Smooth muscle cell (in vitro differentiated cells): ENCODE data around the gene GPR160. TPM values are rescaled to one million over a fixed set of nuclear protein-coding genes. Genes with fewer than 3 reads are reported as not detected.

Experiments used
- DNase-seq: peaks from one replicate; lab custom pipeline; 2025; ENCODE audit not compliant: unreplicated experiment; lab: John Stamatoyannopoulos, UW
- H2AFZ ChIP-seq: fragments of 200-600 bp; sonication (generic); 2 replicates; pipeline ENCODE4 v1.6.0; 2016; ENCODE audit warnings: antibody characterized with exemption, low read depth, mild to moderate bottlenecking
- H3F3A ChIP-seq: fragments of 200-600 bp; sonication (generic); 2 replicates; pipeline ENCODE4 v1.6.0; 2017; ENCODE audit warnings: antibody characterized with exemption, low read depth
- H3K27ac ChIP-seq: fragments of 200-600 bp; sonication (generic); 2 replicates; pipeline ENCODE4 v1.5.1; 2016; ENCODE audit warnings: low read depth, mild to moderate bottlenecking
- H3K27me3 ChIP-seq: fragments of 200-600 bp; sonication (generic); 2 replicates; pipeline ENCODE4 v1.6.1; 2016; ENCODE audit warnings: low read depth, mild to moderate bottlenecking
- H3K36me3 ChIP-seq: fragments of 200-600 bp; sonication (generic); 2 replicates; pipeline ENCODE4 v1.5.1; 2016; ENCODE audit warnings: low read depth
- H3K4me1 ChIP-seq: fragments of 200-600 bp; sonication (generic); 2 replicates; pipeline ENCODE4 v1.5.1; 2016; ENCODE audit warnings: low read depth
- H3K4me2 ChIP-seq: fragments of 200-600 bp; sonication (generic); 2 replicates; pipeline ENCODE4 v1.6.0; 2016; ENCODE audit warnings: mild to moderate bottlenecking
- H3K4me3 ChIP-seq: fragments of 200-600 bp; sonication (generic); 2 replicates; pipeline ENCODE4 v1.5.1; 2016; ENCODE audit warnings: mild to moderate bottlenecking
- H3K79me2 ChIP-seq: fragments of 200-600 bp; sonication (generic); 2 replicates; pipeline ENCODE4 v1.6.0; 2016; ENCODE audit warnings: low read depth, mild to moderate bottlenecking
- H3K9ac ChIP-seq: fragments of 200-600 bp; sonication (generic); 2 replicates; pipeline ENCODE4 v1.6.0; 2016; ENCODE audit warnings: low read depth
- H3K9me3 ChIP-seq: fragments of 200-600 bp; sonication (generic); replicated peaks from 2 replicates; pipeline ENCODE4 v1.5.1; 2016; ENCODE audit warnings: low read depth
- H4K20me1 ChIP-seq: fragments of 200-600 bp; sonication (generic); 2 replicates; pipeline ENCODE4 v1.6.0; 2016; ENCODE audit warnings: low read depth
- WGBS: methylation state at CpG from one replicate; pipeline ENCODE4 v1.1.7; 2016; ENCODE audit warnings: low lambda C conversion rate; 5-methylcytosine and 5-hydroxymethylcytosine counted together
- polyA plus RNA-seq: library from polyadenylated mRNA; unstranded; fragments of >200 nt; fragmentation: Nextera tagmentation; extraction: Ambion mirVana; gene quantifications from 2 replicates; pipeline ENCODE4 v1.2.1, GENCODE V29; 2016
- total RNA-seq: library from RNA; depleted of rRNA; stranded (reverse); fragments of >200 nt; gene quantifications from 2 replicates; pipeline ENCODE4 v1.2.3, GENCODE V29; 2014
- TF ChIP-seq, protein P1 (sequence below): fragments of 200-600 bp; sonication (generic); IDR thresholded peaks from 2 replicates; pipeline ENCODE4 v1.5.1; 2017; ENCODE audit warnings: borderline replicate concordance, mild to moderate bottlenecking, antibody characterized with exemption; ENCODE audit not compliant: insufficient read depth, poor library complexity, severe bottlenecking

GPR160 gene, protein sequence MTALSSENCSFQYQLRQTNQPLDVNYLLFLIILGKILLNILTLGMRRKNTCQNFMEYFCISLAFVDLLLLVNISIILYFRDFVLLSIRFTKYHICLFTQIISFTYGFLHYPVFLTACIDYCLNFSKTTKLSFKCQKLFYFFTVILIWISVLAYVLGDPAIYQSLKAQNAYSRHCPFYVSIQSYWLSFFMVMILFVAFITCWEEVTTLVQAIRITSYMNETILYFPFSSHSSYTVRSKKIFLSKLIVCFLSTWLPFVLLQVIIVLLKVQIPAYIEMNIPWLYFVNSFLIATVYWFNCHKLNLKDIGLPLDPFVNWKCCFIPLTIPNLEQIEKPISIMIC
- total RNA-seq (2.3 TPM in 1 of 2 replicates, not detected in the other), polyA plus RNA-seq (0.83 TPM in 1 of 2 replicates, not detected in the other)

- H3F3A ChIP-seq: no peaks in the 10 kb centered on the region
- no peaks in the 10 kb centered on the region for H3K36me3 ChIP-seq
- WGBS: 7% methylated on average over 65 of the region's 78 CpGs
- peak within 1 kb of the TSS; percentile 62 for H2AFZ ChIP-seq
- H3K4me1 ChIP-seq: peaks cover 19% of the 10 kb centered on the region
- no peak within 1 kb of the TSS for H3K27ac ChIP-seq
- H3K79me2 ChIP-seq: no peaks in the 10 kb centered on the region
- H3K4me2 ChIP-seq: peak within 1 kb of the TSS; percentile 94
- H3K9ac ChIP-seq: no peak within 1 kb of the TSS
- peak within 1 kb of the TSS; percentile 63 for H3K4me3 ChIP-seq
- H3K9me3 ChIP-seq: no peaks in the 10 kb centered on the region
- H4K20me1 ChIP-seq: no peaks in the 10 kb centered on the region
- TF ChIP-seq, protein P1, sequence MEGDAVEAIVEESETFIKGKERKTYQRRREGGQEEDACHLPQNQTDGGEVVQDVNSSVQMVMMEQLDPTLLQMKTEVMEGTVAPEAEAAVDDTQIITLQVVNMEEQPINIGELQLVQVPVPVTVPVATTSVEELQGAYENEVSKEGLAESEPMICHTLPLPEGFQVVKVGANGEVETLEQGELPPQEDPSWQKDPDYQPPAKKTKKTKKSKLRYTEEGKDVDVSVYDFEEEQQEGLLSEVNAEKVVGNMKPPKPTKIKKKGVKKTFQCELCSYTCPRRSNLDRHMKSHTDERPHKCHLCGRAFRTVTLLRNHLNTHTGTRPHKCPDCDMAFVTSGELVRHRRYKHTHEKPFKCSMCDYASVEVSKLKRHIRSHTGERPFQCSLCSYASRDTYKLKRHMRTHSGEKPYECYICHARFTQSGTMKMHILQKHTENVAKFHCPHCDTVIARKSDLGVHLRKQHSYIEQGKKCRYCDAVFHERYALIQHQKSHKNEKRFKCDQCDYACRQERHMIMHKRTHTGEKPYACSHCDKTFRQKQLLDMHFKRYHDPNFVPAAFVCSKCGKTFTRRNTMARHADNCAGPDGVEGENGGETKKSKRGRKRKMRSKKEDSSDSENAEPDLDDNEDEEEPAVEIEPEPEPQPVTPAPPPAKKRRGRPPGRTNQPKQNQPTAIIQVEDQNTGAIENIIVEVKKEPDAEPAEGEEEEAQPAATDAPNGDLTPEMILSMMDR: peak; percentile 72
- DNase-seq: no peak
- peaks cover 52% of the 10 kb centered on the region for H3K27me3 ChIP-seq
These were observed at the start of gene GPR160 for GRCh38 chr3:170037463-170038433. Gene GPR160 (plus strand): TSS chr3:170037995. CDS start chr3:170083973, 45,978 bp downstream.

- Histone ChIP-seq H3K27me3 (no peaks in the 10 kb centered on the region), H3K4me1 (no peaks in the 10 kb centered on the region), H3K4me3 (no peak overlapping the region), H3K79me2 (no peaks in the 10 kb centered on the region), H4K20me1 (peaks cover 8% of the 10 kb centered on the region), H3K27ac (no peak overlapping the region), H3K9ac (no peak overlapping the region), H3K4me2 (no peak overlapping the region), H3K9me3 (no peaks in the 10 kb centered on the region), H2AFZ (no peak overlapping the region), H3K36me3 (peaks cover 61% of the 10 kb centered on the region), H3F3A (peaks cover 25% of the 10 kb centered on the region)
- 98% methylated on average over 4 of the region's 4 CpGs for WGBS
- TF ChIP-seq, protein P1: no peak
- no peak for DNase-seq
These were observed 47.4 kb upstream of the GPR160 start for GRCh38 chr3:169990431-169990830.

- H3K79me2 ChIP-seq: no peaks in the 10 kb centered on the region
- H4K20me1 ChIP-seq: peaks cover 8% of the 10 kb centered on the region
- peaks cover 29% of the 10 kb centered on the region for H3F3A ChIP-seq
- TF ChIP-seq, protein P1: no peak
- H2AFZ ChIP-seq: no peak overlapping the region
- no peak overlapping the region for H3K4me2 ChIP-seq
- H3K27ac ChIP-seq: no peak overlapping the region
- H3K9ac ChIP-seq: no peak overlapping the region
- DNase-seq: no peak
- peaks cover 50% of the 10 kb centered on the region for H3K36me3 ChIP-seq
- WGBS: 78% methylated on average over 3 of the region's 3 CpGs
- no peaks in the 10 kb centered on the region for H3K4me1 ChIP-seq
- H3K4me3 ChIP-seq: no peak overlapping the region
- H3K9me3 ChIP-seq: no peaks in the 10 kb centered on the region
- H3K27me3 ChIP-seq: no peaks in the 10 kb centered on the region
These were observed 45.6 kb upstream of the GPR160 start for GRCh38 chr3:169992156-169992555.
